NB4 (cell line): ENCODE measurements around the gene RNF166.

Experiments
- DNase-seq: peaks from one replicate; pipeline ENCODE4 v3.0.0; 2010; ENCODE audit warnings: low read depth
- H3K4me3 ChIP-seq: one replicate; pipeline ENCODE4 v1.5.1; 2011; ENCODE audit warnings: mild to moderate bottlenecking, low read depth, low read length, moderate library complexity
- CTCF ChIP-seq: IDR thresholded peaks from one replicate; pipeline ENCODE4 v1.5.1; 2012; ENCODE audit warnings: low read depth, low read length
- MAX ChIP-seq: IDR thresholded peaks from 2 replicates; pipeline ENCODE4 v1.6.1; 2011; ENCODE audit warnings: low read depth, low read length
- MYC ChIP-seq: IDR thresholded peaks from 2 replicates; pipeline ENCODE4 v1.6.1; 2011; ENCODE audit warnings: low read depth, low read length
- POLR2A ChIP-seq: IDR thresholded peaks from 2 replicates; pipeline ENCODE4 v1.6.1; 2011; ENCODE audit warnings: mild to moderate bottlenecking; ENCODE audit not compliant: insufficient read length; ENCODE audit errors: extremely low read depth

RNF166 gene

GRCh38 chr16:88678224-88678979 lies 27.8 kb downstream of the RNF166 start:
- no peak for DNase-seq
- TF ChIP-seq POLR2A: no peak
- TF ChIP-seq MAX: no peak
- TF ChIP-seq MYC: no peak
- TF ChIP-seq CTCF: no peak
- no peak overlapping the region for H3K4me3 ChIP-seq

GRCh38 chr16:88677721-88678120 lies 28.5 kb downstream of the RNF166 start:
- H3K4me3 ChIP-seq: no peak overlapping the region
- DNase-seq: no peak
- TF ChIP-seq POLR2A (no peak), MYC (no peak)

GRCh38 chr16:88676502-88677242 lies 29.5 kb downstream of the RNF166 start:
- DNase-seq: no peak
- TF ChIP-seq POLR2A (no peak), MAX (no peak)
- H3K4me3 ChIP-seq: no peak overlapping the region

- no peak overlapping the region for H3K4me3 ChIP-seq
- TF ChIP-seq MYC (no peak), POLR2A (no peak), MAX (no peak), CTCF (no peak)
- DNase-seq: no peak
Measured at GRCh38 chr16:88673716-88674379, 32.4 kb downstream of the RNF166 start.

GRCh38 chr16:88672776-88673175 lies 33.4 kb downstream of the RNF166 start:
- TF ChIP-seq MAX (no peak), CTCF (peak; percentile 48)
- H3K4me3 ChIP-seq: no peak overlapping the region
- peak; percentile 52 for DNase-seq

GRCh38 chr16:88671806-88672205 lies 34.4 kb downstream of the RNF166 start:
- H3K4me3 ChIP-seq: no peak overlapping the region
- TF ChIP-seq MYC (no peak), CTCF (no peak), POLR2A (no peak), MAX (no peak)
- DNase-seq: no peak
